PC-3 (cell line): ENCODE results near the gene SLC22A17. TPM values are rescaled to one million over a fixed set of nuclear protein-coding genes. Genes with fewer than 3 reads are reported as not detected.

ENCODE experiments used
- ATAC-seq: fragments of 200-7000 bp; cut with Tn5 transposase; 2 replicates; pipeline ENCODE4 v1.9.1; 2020; ENCODE audit warnings: mild to moderate bottlenecking, moderate library complexity
- BruUV-seq: library from RNA; stranded (reverse); fragments of 400-500 nt; replicated peaks from 2 replicates; lab custom pipeline; 2021; lab: Mats Ljungman, UMichigan
- CTCF ChIA-PET: fragments of 300-600 bp; sonication (Branson Sonifier 250); formaldehyde crosslinking; loops from one replicate; lab custom pipeline; 2022; ENCODE audit warnings: antibody characterized with exemption; lab: Charles Lee
- POLR2A ChIA-PET: fragments of 300-600 bp; sonication (Branson Sonifier 250); formaldehyde crosslinking; loops from one replicate; lab custom pipeline; 2022; ENCODE audit warnings: antibody characterized with exemption; ENCODE audit not compliant: unreplicated experiment; lab: Charles Lee
- DNase-seq: peaks from one replicate; pipeline ENCODE4 v3.0.0-alpha.2; 2015
- H2AFZ ChIP-seq: fragments of 300-600 bp; sonication (generic); 2 replicates; pipeline ENCODE4 v1.6.0; 2016; ENCODE audit warnings: antibody characterized with exemption, low read length
- H3F3A ChIP-seq: fragments of 300-600 bp; sonication (generic); one replicate; pipeline ENCODE4 v1.6.0; 2017; ENCODE audit warnings: antibody characterized with exemption, low read length, control low read depth, mild to moderate bottlenecking; ENCODE audit not compliant: unreplicated experiment
- H3K27ac ChIP-seq: fragments of 300-600 bp; sonication (generic); 2 replicates; pipeline ENCODE4 v1.5.1; 2016; ENCODE audit warnings: mild to moderate bottlenecking, low read length
- H3K27me3 ChIP-seq: fragments of 300-600 bp; sonication (generic); 2 replicates; pipeline ENCODE4 v1.6.1; 2016; ENCODE audit warnings: low read length, mixed read lengths
- H3K36me3 ChIP-seq: fragments of 300-600 bp; sonication (generic); 2 replicates; pipeline ENCODE4 v1.6.1; 2016; ENCODE audit warnings: low read depth, mixed run types, low read length, mixed read lengths
- H3K4me1 ChIP-seq: fragments of 300-600 bp; sonication (generic); 2 replicates; pipeline ENCODE4 v1.5.1; 2016; ENCODE audit warnings: low read length; ENCODE audit not compliant: insufficient read depth
- H3K4me2 ChIP-seq: fragments of 300-600 bp; sonication (generic); 2 replicates; pipeline ENCODE4 v1.6.0; 2016; ENCODE audit warnings: low read length
- H3K4me3 ChIP-seq: fragments of 300-600 bp; sonication (generic); 2 replicates; pipeline ENCODE4 v1.5.1; 2016; ENCODE audit warnings: mild to moderate bottlenecking, low read length, mixed read lengths
- H3K79me2 ChIP-seq: fragments of 300-600 bp; sonication (generic); 2 replicates; pipeline ENCODE4 v1.6.1; 2017; ENCODE audit warnings: low read length, mixed read lengths
- H3K9ac ChIP-seq: fragments of 300-600 bp; sonication (generic); 2 replicates; pipeline ENCODE4 v1.6.0; 2016; ENCODE audit warnings: mild to moderate bottlenecking, low read length
- H3K9me2 ChIP-seq: fragments of 300-600 bp; sonication (generic); replicated peaks from 2 replicates; pipeline ENCODE4 v1.6.1; 2016; ENCODE audit warnings: mixed run types, low read length, mixed read lengths
- H3K9me3 ChIP-seq: fragments of 300-600 bp; sonication (generic); 2 replicates; pipeline ENCODE4 v1.6.1; 2016; ENCODE audit warnings: low read length, mixed read lengths
- H4K20me1 ChIP-seq: fragments of 300-600 bp; sonication (generic); 2 replicates; pipeline ENCODE4 v1.6.1; 2016; ENCODE audit warnings: low read length, mixed read lengths
- EZH2 ChIP-seq: fragments of 300-600 bp; sonication (generic); IDR thresholded peaks from one replicate; pipeline ENCODE4 v1.6.1; 2017; ENCODE audit warnings: antibody characterized with exemption, mild to moderate bottlenecking, low read length; ENCODE audit not compliant: unreplicated experiment
- EZH2phosphoT487 ChIP-seq: fragments of 300-600 bp; sonication (generic); IDR thresholded peaks from 2 replicates; pipeline ENCODE4 v1.6.1; 2018; ENCODE audit warnings: mild to moderate bottlenecking, antibody characterized with exemption, low read length, borderline replicate concordance
- intact Hi-C: fragments of 100-400 bp; cut with micrococcal nuclease; formaldehyde crosslinking; loops from 2 replicates; pipeline ENCODE4 v1.9.0; 2023
- total RNA-seq: library from RNA; depleted of rRNA; stranded (reverse); fragments of >200 nt; gene quantifications from 2 replicates; pipeline ENCODE4 v1.2.3, GENCODE V29; 2014
- TF ChIP-seq, protein P1 (sequence below): fragments of 300-600 bp; sonication (generic); conservative IDR thresholded peaks from 2 replicates; pipeline ENCODE4 v1.5.1; 2017; ENCODE audit warnings: antibody characterized with exemption, low read depth, mild to moderate bottlenecking, low read length

SLC22A17 gene
- total RNA-seq, 1 experiment from 2014 or later, result 12.0 TPM

DNA sequence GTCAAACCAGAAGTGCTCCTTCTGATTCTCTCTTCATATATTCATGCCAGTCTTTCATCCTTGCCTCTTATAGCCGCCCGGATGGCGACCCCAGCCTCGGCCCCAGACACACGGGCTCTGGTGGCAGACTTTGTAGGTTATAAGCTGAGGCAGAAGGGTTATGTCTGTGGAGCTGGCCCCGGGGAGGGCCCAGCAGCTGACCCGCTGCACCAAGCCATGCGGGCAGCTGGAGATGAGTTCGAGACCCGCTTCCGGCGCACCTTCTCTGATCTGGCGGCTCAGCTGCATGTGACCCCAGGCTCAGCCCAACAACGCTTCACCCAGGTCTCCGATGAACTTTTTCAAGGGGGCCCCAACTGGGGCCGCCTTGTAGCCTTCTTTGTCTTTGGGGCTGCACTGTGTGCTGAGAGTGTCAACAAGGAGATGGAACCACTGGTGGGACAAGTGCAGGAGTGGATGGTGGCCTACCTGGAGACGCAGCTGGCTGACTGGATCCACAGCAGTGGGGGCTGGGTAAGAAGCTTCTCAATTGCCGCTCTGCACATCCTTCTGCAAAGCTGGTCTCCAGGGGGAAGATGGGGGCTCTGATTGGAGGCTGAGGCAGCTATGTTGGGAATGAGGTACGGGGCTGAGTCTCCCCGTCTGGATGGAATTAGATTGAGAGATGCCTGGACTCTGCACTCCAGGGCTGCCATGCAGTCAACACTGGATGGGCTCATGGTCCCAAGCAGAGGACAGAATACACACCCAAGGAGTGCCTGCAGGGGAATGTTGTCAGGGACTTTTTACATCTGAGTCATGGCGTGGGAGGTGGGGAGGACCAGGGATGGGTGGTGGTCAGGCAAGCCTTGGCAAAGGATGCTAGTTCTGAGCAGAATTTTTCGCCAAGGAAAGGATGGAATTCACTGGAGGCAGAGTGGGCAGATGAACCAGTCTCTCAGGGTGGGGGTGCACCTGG, 44.7 kb downstream of the SLC22A17 start:
- TSS peak; percentile 45 for BruUV-seq

DNA sequence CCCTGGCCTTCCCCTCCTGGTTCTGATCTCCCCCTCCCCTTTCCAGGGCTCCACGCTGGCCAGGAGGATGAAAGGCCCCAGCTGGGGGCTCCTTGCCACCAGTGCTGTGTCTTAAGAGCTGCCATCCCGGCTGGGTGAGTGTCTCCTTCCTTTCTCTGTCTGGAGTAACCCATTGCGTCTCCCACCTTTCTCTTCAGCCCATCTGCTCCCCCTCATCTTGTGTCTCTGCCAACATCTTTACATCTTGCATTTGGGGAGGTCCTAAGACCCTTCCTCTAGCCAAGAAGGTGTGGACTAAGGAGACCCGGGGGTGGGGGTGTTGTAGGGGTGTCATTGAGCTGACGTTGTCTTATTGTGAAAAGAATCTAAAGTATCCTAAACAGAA, 45.5 kb downstream of the SLC22A17 start:
- DNase-seq, result no peak
- Histone ChIP-seq H3K79me2 (peaks cover 47% of the 10 kb centered on the region), H2AFZ (peak overlapping the region; percentile 46), H3K9me2 (no peaks in the 10 kb centered on the region), H3K36me3 (peaks cover 10% of the 10 kb centered on the region; the same call in 1 of the 2 replicates), H3F3A (no peaks in the 10 kb centered on the region), H3K27ac (peak overlapping the region; percentile 50), H3K9ac (peak overlapping the region; percentile 87), H3K27me3 (no peaks in the 10 kb centered on the region), H3K9me3 (no peaks in the 10 kb centered on the region), H3K4me2 (peak overlapping the region; percentile 88), H4K20me1 (no peaks in the 10 kb centered on the region), H3K4me1 (peaks cover 24% of the 10 kb centered on the region), H3K4me3 (peak overlapping the region; percentile 86)
- TSS peak; percentile 57 for BruUV-seq
- intact Hi-C loops, result loop anchor here (5.0 to 10.0 kb wide), 3 partner anchors 160 to 542 kb away; partner anchors contain the start of genes NGDN and OXA1L
- TF ChIP-seq, protein P1, sequence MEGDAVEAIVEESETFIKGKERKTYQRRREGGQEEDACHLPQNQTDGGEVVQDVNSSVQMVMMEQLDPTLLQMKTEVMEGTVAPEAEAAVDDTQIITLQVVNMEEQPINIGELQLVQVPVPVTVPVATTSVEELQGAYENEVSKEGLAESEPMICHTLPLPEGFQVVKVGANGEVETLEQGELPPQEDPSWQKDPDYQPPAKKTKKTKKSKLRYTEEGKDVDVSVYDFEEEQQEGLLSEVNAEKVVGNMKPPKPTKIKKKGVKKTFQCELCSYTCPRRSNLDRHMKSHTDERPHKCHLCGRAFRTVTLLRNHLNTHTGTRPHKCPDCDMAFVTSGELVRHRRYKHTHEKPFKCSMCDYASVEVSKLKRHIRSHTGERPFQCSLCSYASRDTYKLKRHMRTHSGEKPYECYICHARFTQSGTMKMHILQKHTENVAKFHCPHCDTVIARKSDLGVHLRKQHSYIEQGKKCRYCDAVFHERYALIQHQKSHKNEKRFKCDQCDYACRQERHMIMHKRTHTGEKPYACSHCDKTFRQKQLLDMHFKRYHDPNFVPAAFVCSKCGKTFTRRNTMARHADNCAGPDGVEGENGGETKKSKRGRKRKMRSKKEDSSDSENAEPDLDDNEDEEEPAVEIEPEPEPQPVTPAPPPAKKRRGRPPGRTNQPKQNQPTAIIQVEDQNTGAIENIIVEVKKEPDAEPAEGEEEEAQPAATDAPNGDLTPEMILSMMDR, result no peak
- TF ChIP-seq EZH2phosphoT487 (no peak), EZH2 (no peak)
- no peak; the same call in 1 of the 2 replicates for ATAC-seq
- ChIA-PET POLR2A (interaction anchor here (0.5 to 1.6 kb wide), 3 partner anchors 11 to 14 kb away, joined by 3 to 16 read pairs (median 12); partner anchors contain the start of gene PABPN1), CTCF (interaction anchor here (0.7 kb wide), 1 partner anchor 140 kb away, joined by 13 read pairs; no protein-coding TSS in a partner anchor)

More for the DNA sequence above, 44.7 kb downstream of the SLC22A17 start:
- TF ChIP-seq EZH2phosphoT487, result no peak
- TF ChIP-seq, protein P1, result no peak
- TF ChIP-seq EZH2, result no peak
- Histone ChIP-seq H3F3A (no peaks in the 10 kb centered on the region), H2AFZ (no peak overlapping the region), H3K4me2 (peak overlapping the region; percentile 88), H3K79me2 (peaks cover 47% of the 10 kb centered on the region), H4K20me1 (no peaks in the 10 kb centered on the region), H3K36me3 (peaks cover 10% of the 10 kb centered on the region; the same call in 1 of the 2 replicates), H3K4me3 (peak overlapping the region; percentile 86), H3K9me2 (no peaks in the 10 kb centered on the region), H3K27ac (no peak overlapping the region), H3K4me1 (peaks cover 24% of the 10 kb centered on the region), H3K27me3 (no peaks in the 10 kb centered on the region), H3K9me3 (no peaks in the 10 kb centered on the region), H3K9ac (peak overlapping the region; percentile 87)
- POLR2A ChIA-PET, result interaction anchor here (0.6 to 1.6 kb wide), 2 partner anchors 11 to 13 kb away, joined by 12 to 16 read pairs; partner anchors contain the start of gene PABPN1
- CTCF ChIA-PET, result no interaction called here
- intact Hi-C loops, result loop anchor here (5.0 to 10.0 kb wide), 3 partner anchors 159 to 543 kb away; partner anchors contain the start of genes NGDN and OXA1L
- ATAC-seq (peak; percentile 7; the same call in 1 of the 2 replicates), DNase-seq (peak; percentile 52)
